Measurements from ENCODE around the gene PRKX. TPM values are rescaled to one million over a fixed set of nuclear protein-coding genes. Genes with fewer than 3 reads are reported as not detected.
"Not testable (repeated sequence)": the region's sequence is repeated elsewhere in the genome, so short reads cannot be mapped to it uniquely, and the experiment has no call there.

PRKX gene
- total and polyA plus RNA-seq, 8 donors = 11.6 to 23.6 (median 13.6) TPM

- no peaks in the 10 kb centered on the region for H3K9me3 ChIP-seq
- DNase-seq (no peak), ATAC-seq (no peak)
- intact Hi-C loops (cut with DNase I) = no loop called here
- TF ChIP-seq CTCF (IDR thresholded peaks at IDR 0.05) = no peak
- no peaks in the 10 kb centered on the region for H3K36me3 ChIP-seq
- H3K27ac ChIP-seq = no peak overlapping the region
- H3K4me1 ChIP-seq = no peaks in the 10 kb centered on the region
- H3K27me3 ChIP-seq = no peaks in the 10 kb centered on the region
- H3K4me3 ChIP-seq = no peak overlapping the region
Measured at GRCh38 chrX:3728454-3728853, 15.0 kb upstream of the PRKX start.

- H3K27me3 ChIP-seq; DNase-seq; intact Hi-C loops (cut with DNase I); H3K9me3 ChIP-seq; H3K27ac ChIP-seq; ATAC-seq; H3K4me3 ChIP-seq; H3K4me1 ChIP-seq; H3K36me3 ChIP-seq: not testable (repeated sequence)
Measured at GRCh38 chrX:3723460-3723859, 10.0 kb upstream of the PRKX start.

GRCh38 chrX:3717742-3718420 is 4.4 kb upstream of the PRKX start:
- Histone ChIP-seq H3K36me3 (no peaks in the 10 kb centered on the region), H3K4me3 (no peak overlapping the region), H3K9me3 (no peaks in the 10 kb centered on the region), H3K27me3 (no peaks in the 10 kb centered on the region), H3K4me1 (no peaks in the 10 kb centered on the region), H3K27ac (no peak overlapping the region)
- intact Hi-C loops (cut with DNase I) = no loop called here
- no peak for TF ChIP-seq CTCF (IDR thresholded peaks at IDR 0.05)
- DNase-seq (no peak), ATAC-seq (no peak)

GRCh38 chrX:3715921-3716320 is 2.5 kb upstream of the PRKX start:
- DNase-seq = no peak
- no peak for TF ChIP-seq CTCF (IDR thresholded peaks at IDR 0.05)
- ATAC-seq = no peak
- Histone ChIP-seq H3K27me3 (peaks cover 0 to 4% of the 10 kb centered on the region in 2 donors), H3K9me3 (no peaks in the 10 kb centered on the region), H3K4me1 (no peaks in the 10 kb centered on the region), H3K36me3 (no peaks in the 10 kb centered on the region), H3K4me3 (no peak overlapping the region), H3K27ac (no peak overlapping the region)
- intact Hi-C loops (cut with DNase I) = no loop called here

- DNase-seq; H3K4me1 ChIP-seq; intact Hi-C loops (cut with DNase I); H3K4me3 ChIP-seq; H3K36me3 ChIP-seq; H3K9me3 ChIP-seq; H3K27ac ChIP-seq; H3K27me3 ChIP-seq; ATAC-seq: not testable (repeated sequence)
Measured at GRCh38 chrX:3714706-3715479, 1.4 kb upstream of the PRKX start.

GRCh38 chrX:3713937-3714434 is 537 bp upstream of the PRKX start:
- ATAC-seq (peak; percentile 5), DNase-seq (no peak)
- H3K36me3 ChIP-seq = no peaks in the 10 kb centered on the region
- peak overlapping the region; percentile 54 to 66 for H3K4me3 ChIP-seq
- peaks cover 0 to 4% of the 10 kb centered on the region in 2 donors for H3K27me3 ChIP-seq
- H3K4me1 ChIP-seq = no peaks in the 10 kb centered on the region
- intact Hi-C loops (cut with DNase I) = no loop called here
- H3K9me3 ChIP-seq = no peaks in the 10 kb centered on the region
- peak overlapping the region; percentile 30 to 73 for H3K27ac ChIP-seq
- TF ChIP-seq CTCF (IDR thresholded peaks at IDR 0.05) = no peak
